ENCODE data around the gene TUT4.

Gene TUT4

GRCh38 chr1:52461821-52462220 is 91.1 kb downstream of the TUT4 start:
- DNase-seq (ENCODE audit: low spot score), result no peak

- peak; percentile 11 for DNase-seq (ENCODE audit: low spot score)
These were observed 92.2 kb downstream of the TUT4 start for GRCh38 chr1:52460694-52461093.

DNA sequence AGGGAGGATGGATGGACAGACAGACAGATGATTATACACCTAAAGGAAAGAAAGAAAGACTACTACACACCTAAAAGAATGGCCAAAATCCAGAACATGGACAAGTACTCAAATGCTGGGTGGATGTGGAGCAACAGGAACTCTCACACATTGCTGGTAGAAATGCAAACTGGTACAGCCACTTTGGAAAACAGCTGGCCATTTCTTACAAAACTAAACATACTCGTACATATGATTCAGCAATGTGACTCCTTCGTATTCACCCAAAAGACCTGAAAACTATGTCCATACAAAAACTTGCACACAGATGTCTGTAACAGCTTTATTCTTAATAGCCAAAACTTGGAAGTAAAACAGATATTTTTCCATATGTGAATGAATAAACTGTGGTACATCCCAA is 97.2 kb downstream of the TUT4 start:
- no peak for DNase-seq (ENCODE audit: low spot score)

DNA sequence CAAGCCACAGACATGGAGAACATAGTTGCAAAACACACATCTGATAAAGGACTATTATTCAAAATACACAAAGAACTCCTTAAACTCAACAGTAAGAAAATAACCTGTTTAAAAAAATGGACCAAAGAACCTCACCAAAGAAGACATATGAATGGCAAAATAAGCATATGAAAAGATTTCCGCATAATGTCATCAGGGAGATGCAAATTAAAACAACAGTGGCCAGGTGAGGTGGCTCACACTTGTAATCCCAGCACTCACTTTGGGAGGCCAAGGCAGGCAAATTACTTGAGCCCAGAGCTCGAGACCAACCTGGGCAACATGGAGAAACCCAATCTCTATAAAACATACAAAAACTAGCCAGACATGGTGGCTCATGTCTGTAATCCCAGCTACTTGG is 98.1 kb downstream of the TUT4 start:
- DNase-seq (ENCODE audit: low spot score), result no peak

DNA sequence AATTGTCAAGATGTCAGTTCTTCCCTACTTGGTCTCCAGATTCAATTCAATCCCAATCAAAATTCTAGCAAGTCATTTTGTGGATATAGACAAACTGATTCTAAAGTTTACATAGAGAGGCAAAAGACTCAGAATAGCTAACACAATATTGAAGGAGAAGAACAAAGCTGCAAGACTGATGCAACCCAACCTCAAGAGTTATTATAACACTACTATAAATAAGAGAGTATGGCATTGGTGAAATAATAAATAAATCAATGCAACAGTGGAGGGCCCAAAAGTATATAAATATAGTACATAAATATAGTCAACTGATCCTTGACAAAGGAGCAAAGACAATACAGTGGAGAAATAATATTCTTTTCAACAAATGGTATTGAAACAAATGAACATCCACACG is 98.8 kb downstream of the TUT4 start:
- no peak for DNase-seq (ENCODE audit: low spot score)

DNA sequence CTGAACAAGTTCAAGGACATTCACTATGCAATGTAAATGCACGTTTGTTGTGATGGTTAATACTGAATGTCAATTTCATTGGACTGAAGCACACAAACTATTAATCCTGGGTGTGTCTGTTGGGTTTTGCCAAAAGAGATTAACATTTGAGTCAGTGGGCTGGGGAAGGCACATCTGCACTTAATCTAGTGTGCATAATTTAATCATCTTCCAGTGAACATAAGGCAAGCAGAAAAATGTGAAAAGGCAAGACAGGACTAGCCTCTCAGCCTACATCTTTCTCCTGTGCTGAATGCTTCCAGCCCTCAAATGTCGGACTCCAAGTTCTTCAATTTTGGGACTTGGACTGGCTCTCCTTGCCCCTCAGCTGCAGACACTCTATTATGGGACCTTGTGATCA is 108.4 kb downstream of the TUT4 start:
- no peak for DNase-seq (ENCODE audit: low spot score)

- DNase-seq (ENCODE audit: low spot score), result no peak
These were observed 112.9 kb downstream of the TUT4 start for GRCh38 chr1:52439976-52440375.

GRCh38 chr1:52436817-52437216 is 116.1 kb downstream of the TUT4 start:
- DNase-seq (ENCODE audit: low spot score), result no peak

DNA sequence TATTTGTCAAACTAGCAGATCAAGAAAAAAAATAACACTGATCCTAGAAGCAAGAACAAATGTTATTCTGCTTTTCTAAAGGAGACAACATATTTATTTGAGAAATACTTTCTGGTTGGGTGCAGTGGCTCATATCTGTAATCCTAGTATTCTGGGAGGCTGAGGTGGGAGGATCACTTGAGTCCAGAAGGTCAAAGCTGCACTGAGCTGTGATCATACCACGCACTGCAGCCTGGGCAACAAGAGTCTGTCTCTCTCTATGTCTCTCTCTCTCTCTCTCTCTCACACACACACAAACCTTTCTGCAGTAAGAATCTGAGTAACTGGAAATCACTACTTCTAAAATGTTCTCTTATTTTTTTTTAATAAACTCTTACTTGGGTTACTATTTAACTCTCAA is 117.2 kb downstream of the TUT4 start:
- no peak for DNase-seq (ENCODE audit: low spot score)

- DNase-seq (ENCODE audit: low spot score), result no peak
These were observed 117.7 kb downstream of the TUT4 start for GRCh38 chr1:52435211-52435610.

DNA sequence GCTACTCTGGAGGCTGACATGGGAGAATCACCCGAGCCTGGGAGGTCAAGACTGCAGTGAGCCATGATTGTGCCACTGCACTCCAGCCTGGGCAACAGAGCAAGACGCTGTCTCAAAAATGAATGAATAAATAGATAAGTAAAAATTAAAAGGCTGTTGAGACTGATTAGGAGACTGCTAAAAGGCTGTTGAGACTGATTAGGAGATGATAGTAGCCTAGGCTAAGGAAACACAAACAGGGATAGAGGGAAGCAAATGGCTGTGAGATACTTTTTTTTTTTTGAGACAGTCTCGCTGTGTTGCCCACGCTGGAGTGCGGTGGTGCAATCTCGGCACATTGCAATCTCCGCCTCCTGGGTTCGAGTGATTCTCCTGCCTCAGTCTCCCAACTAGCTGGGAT is 120.1 kb downstream of the TUT4 start:
- no peak for DNase-seq (ENCODE audit: low spot score)

DNA sequence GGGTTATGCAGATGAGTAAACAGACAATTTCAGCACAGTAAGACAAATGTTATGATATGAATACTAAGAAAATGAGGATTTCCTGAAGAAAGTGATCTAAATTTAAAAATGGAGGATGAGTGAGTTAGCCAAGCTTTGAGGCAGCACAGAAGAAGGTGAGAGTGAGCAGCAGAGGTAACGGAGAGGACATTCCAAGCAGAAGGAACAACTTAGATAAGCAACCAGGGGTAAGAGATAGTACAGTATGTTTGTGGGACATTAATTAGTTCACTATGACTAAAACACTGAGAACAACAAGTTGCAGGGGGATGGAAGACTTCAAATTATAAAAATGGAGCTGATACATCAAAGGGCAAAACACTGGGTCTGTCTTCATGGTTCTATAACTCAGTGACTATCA is 125.7 kb downstream of the TUT4 start:
- no peak for DNase-seq (ENCODE audit: low spot score)

- peak; percentile 36 for DNase-seq (ENCODE audit: low spot score)
These were observed 126.5 kb downstream of the TUT4 start for GRCh38 chr1:52426371-52426770.

GRCh38 chr1:52424813-52425212 is 128.1 kb downstream of the TUT4 start:
- DNase-seq (ENCODE audit: low spot score), result no peak

DNA sequence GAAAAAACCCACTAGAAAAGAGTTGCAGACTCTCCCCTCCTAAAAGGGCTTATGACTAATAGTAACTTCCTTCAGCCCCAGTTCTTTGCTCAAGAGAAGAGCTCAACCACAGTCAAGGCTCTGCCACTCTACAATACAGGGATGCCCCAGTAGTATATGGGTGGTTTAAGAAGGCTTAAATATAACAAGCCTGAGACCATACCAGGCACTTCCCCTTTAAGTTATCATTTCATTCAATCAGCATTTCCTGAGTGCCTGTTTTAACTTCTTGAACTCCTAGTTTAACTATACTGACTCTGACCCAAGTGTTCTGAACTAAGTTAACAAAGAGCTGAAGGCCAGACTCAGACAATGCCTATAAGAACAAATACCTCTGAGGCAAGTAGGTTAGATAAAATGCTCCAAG is 128.7 kb downstream of the TUT4 start:
- DNase-seq (ENCODE audit: low spot score), result no peak

GRCh38 chr1:52423771-52424170 is 129.1 kb downstream of the TUT4 start:
- no peak for DNase-seq (ENCODE audit: low spot score)

GRCh38 chr1:52423055-52423454 is 129.8 kb downstream of the TUT4 start:
- no peak for DNase-seq (ENCODE audit: low spot score)

DNA sequence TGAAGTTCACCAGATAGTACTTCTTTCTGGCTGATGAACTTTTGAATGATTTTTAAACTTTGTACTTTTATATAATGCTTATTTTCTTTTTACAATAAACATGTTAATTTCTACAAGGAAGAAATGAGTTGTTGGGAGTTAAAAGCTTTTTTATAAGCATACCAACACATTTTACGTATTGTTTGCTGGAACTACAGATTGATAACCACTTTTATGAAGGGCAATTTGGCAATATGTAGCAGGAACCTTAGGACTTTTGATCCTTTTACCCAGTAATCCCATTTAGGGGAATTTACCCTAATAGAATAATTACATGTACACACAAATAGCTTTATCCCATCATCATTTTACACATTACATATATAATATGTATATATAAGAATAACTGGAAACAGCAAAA is 132.2 kb downstream of the TUT4 start:
- DNase-seq (ENCODE audit: low spot score), result no peak

- DNase-seq (ENCODE audit: low spot score), result no peak
These were observed 136.1 kb downstream of the TUT4 start for GRCh38 chr1:52416811-52417210.

DNA sequence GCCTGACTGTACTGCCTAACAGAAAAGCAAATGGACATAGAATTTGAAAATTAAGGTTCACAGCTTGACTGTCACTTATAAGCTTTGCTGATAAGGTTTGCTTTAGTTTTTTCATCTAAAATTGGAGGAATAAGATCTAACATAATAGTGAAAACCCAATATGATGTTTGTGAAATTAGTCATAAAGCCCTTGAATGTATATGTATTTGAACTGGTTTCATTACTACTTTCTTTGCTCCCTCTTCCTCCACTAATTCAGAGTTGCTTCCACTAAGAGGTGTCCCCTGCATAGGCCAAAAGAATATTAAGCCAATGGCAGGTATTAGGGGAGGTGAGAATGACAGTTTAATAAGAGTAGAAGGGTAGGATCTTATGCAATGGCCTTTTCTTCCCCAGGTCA is 137.9 kb downstream of the TUT4 start:
- no peak for DNase-seq (ENCODE audit: low spot score)

- DNase-seq (ENCODE audit: low spot score), result no peak
These were observed 139.4 kb downstream of the TUT4 start for GRCh38 chr1:52413410-52413989.

- DNase-seq (ENCODE audit: low spot score), result no peak
These were observed 147.9 kb downstream of the TUT4 start for GRCh38 chr1:52404975-52405338.

DNA sequence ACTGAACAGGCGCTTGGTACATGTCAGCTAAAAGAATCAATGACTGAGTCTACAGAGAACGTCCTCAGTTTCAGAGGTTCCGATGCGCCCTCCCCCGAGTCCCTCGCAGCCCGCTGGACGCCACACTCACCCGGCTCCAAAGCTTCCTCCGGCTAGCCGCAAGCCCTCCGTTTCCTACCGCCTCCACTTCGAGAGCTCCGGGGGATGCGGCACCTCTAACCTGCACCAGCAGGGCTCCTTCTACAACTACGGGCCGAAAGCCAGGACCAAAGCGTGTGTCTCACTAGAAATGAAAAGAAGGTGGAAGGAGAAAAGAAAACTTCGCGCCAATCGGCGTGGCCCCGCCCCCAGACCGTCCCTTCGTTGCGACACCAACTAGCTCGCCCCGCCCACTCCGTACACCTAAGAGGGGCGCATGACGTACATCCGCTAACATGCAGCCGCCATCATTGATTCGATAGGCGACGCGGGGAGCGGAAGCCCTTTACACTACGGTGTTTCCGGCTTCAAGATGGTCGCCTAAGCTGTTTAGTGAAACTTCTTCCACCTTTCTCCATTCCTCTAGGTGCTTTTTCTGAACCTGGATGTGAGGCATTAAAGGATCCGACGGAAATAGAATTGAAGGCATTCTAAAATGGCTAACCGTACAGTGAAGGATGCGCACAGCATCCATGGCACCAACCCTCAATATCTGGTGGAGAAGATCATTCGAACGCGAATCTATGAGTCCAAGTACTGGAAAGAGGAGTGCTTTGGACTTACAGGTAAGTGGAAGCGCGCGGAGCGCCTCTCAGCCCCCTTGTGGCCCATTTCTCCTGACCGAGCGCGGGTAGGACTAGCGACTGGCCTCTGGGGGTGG is 148.5 kb downstream of the TUT4 start, which contains the start of the genes ORC1 and PRPF38A:
ORC1 (minus strand) TSS at position 308 of the 859 bp plus-strand sequence. CDS start 2,200 bp downstream, outside the sequence.
PRPF38A (plus strand) TSS at position 487 of the 859 bp plus-strand sequence; CDS start at position 635, 148 bp downstream.
- DNase-seq (ENCODE audit: low spot score), result peak; percentile 98
